ENCODE measurements around the gene CRACDL. TPM values are rescaled to one million over a fixed set of nuclear protein-coding genes. Genes with fewer than 3 reads are reported as not detected.

The CRACDL gene
- total RNA-seq, 5 donors from 2014 or later (not counting 1 experiment from before 2014, with no cell fraction given), result 0.23 to 2.0 (median 1.7) TPM

GRCh38 chr2:98775146-98775986 lies 160.7 kb downstream of the CRACDL start:
- DNase-seq (no peak), ATAC-seq (replicated peaks in 1 of 4) (no peak)
- POLR2A ChIA-PET, result no interaction called here
- Histone ChIP-seq H3K27me3 (replicated peaks in 1 of 2; ENCODE audit: control insufficient read depth in 2 of 2, extremely low read depth in 1 of 2, insufficient read depth in 2 of 2, low read length in 1 of 2) (no peaks in the 10 kb centered on the region), H3K9me3 (no peaks in the 10 kb centered on the region), H3K4me3 (ENCODE audit: control insufficient read depth in 1 of 2, extremely low read depth in 1 of 2, low read length in 1 of 2) (no peak overlapping the region), H3K27ac (ENCODE audit: low read length) (peak overlapping the region; percentile 95), H3K4me1 (ENCODE audit: control insufficient read depth in 1 of 2, extremely low read depth in 1 of 2, insufficient read depth in 2 of 2, low read length in 2 of 2) (peaks cover 32 to 54% of the 10 kb centered on the region in 2 experiments), H3K36me3 (ENCODE audit: control insufficient read depth in 2 of 2, extremely low read depth in 1 of 2, insufficient read depth in 1 of 2, low read length in 1 of 2) (no peaks in the 10 kb centered on the region)
- Mint-ChIP-seq H3K9me3 (no peaks in the 10 kb centered on the region), H3K4me1 (peaks cover 53 to 61% (median 60%) of the 10 kb centered on the region in 3 donors), H3K27me3 (no peaks in the 10 kb centered on the region), H3K36me3 (no peaks in the 10 kb centered on the region), H3K4me3 (no peak overlapping the region), H3K27ac (peak overlapping the region; percentile 99 to 100)
- CTCF ChIA-PET, result no interaction called here
- WGBS (ENCODE audit: insufficient coverage), result 96% methylated on average over 15 of the region's 20 CpGs

DNA sequence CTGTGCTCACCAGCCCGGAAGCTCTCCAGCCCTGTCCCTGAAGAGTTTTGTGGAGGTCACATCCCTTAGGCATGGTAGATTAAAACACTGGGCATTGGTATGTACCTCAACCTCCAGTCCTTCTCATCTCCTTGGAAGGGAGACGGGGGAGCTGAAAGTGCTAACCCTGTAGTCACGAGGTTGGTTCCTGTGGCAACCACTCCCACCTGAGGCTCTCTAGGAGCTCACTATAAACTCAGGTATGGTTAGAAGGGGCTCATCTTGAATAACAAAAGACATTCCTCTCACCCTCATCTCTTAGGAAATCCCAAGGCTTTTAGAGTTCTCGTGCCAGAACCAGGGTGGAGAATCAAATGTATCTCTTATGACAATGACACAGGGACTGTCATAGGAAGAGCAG lies 162.1 kb downstream of the CRACDL start:
- POLR2A ChIA-PET, result no interaction called here
- H3K27ac ChIP-seq (ENCODE audit: low read length), result peak overlapping the region; percentile 95
- Mint-ChIP-seq H3K4me3 (peak overlapping the region in 1 of 3 donors; percentile 83), H3K9me3 (no peaks in the 10 kb centered on the region), H3K27ac (peak overlapping the region; percentile 99 to 100), H3K27me3 (no peaks in the 10 kb centered on the region), H3K4me1 (peaks cover 68 to 75% (median 74%) of the 10 kb centered on the region in 3 donors), H3K36me3 (no peaks in the 10 kb centered on the region)
- H3K4me1 ChIP-seq (ENCODE audit: control insufficient read depth in 1 of 2, extremely low read depth in 1 of 2, insufficient read depth in 2 of 2, low read length in 2 of 2), result peaks cover 43 to 68% of the 10 kb centered on the region in 2 experiments
- DNase-seq (no peak), ATAC-seq (replicated peaks in 1 of 4) (no peak)
- H3K4me3 ChIP-seq (ENCODE audit: control insufficient read depth in 1 of 2, extremely low read depth in 1 of 2, low read length in 1 of 2), result no peak overlapping the region
- H3K36me3 ChIP-seq (ENCODE audit: control insufficient read depth in 2 of 2, extremely low read depth in 1 of 2, insufficient read depth in 1 of 2, low read length in 1 of 2), result no peaks in the 10 kb centered on the region
- CTCF ChIA-PET, result no interaction called here
- WGBS (ENCODE audit: insufficient coverage), result no CpG with 5 or more reads among the region's 4 CpGs
- H3K9me3 ChIP-seq, result no peaks in the 10 kb centered on the region
- no peaks in the 10 kb centered on the region for H3K27me3 ChIP-seq (replicated peaks in 1 of 2; ENCODE audit: control insufficient read depth in 2 of 2, extremely low read depth in 1 of 2, insufficient read depth in 2 of 2, low read length in 1 of 2)

DNA sequence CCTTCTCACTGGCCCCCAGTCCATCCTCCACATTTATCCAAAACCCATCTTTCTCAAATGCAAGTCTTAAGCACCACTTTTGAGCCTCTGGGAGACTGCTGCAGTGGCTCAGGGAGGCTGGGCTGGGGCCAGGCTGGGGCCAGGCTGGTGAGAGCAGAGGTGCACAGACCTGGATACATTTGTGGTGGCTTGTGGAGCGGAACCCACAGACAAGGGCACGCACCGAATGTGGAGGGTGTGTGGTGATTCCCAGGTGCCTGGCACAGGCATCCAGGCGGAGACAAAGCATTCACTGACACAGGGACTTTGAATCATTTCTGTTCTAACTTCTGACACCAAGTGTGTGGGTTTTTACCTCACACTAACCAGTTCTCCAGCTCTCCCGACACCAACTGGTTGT lies 162.9 kb downstream of the CRACDL start:
- ChIA-PET CTCF (no interaction called here), POLR2A (no interaction called here)
- H3K27me3 Mint-ChIP-seq, result no peaks in the 10 kb centered on the region
- 87% methylated on average over 3 of the region's 5 CpGs for WGBS (ENCODE audit: insufficient coverage)
- H3K9me3 Mint-ChIP-seq, result no peaks in the 10 kb centered on the region
- peaks cover 75 to 83% (median 82%) of the 10 kb centered on the region in 3 donors for H3K4me1 Mint-ChIP-seq
- Histone ChIP-seq H3K27me3 (replicated peaks in 1 of 2; ENCODE audit: control insufficient read depth in 2 of 2, extremely low read depth in 1 of 2, insufficient read depth in 2 of 2, low read length in 1 of 2) (no peaks in the 10 kb centered on the region), H3K4me1 (ENCODE audit: control insufficient read depth in 1 of 2, extremely low read depth in 1 of 2, insufficient read depth in 2 of 2, low read length in 2 of 2) (peaks cover 50 to 75% of the 10 kb centered on the region in 2 experiments), H3K36me3 (ENCODE audit: control insufficient read depth in 2 of 2, extremely low read depth in 1 of 2, insufficient read depth in 1 of 2, low read length in 1 of 2) (no peaks in the 10 kb centered on the region), H3K9me3 (no peaks in the 10 kb centered on the region), H3K27ac (ENCODE audit: low read length) (peak overlapping the region; percentile 95), H3K4me3 (ENCODE audit: control insufficient read depth in 1 of 2, extremely low read depth in 1 of 2, low read length in 1 of 2) (no peak overlapping the region)
- ATAC-seq (replicated peaks in 1 of 4) (no peak), DNase-seq (no peak)
- H3K27ac Mint-ChIP-seq, result peak overlapping the region; percentile 99 to 100
- no peaks in the 10 kb centered on the region for H3K36me3 Mint-ChIP-seq
- H3K4me3 Mint-ChIP-seq, result peak overlapping the region; percentile 83 to 98 (median 89)

- H3K4me1 ChIP-seq (ENCODE audit: control insufficient read depth in 1 of 2, extremely low read depth in 1 of 2, insufficient read depth in 2 of 2, low read length in 2 of 2), result peaks cover 54 to 82% of the 10 kb centered on the region in 2 experiments
- peaks cover 81 to 89% (median 88%) of the 10 kb centered on the region in 3 donors for H3K4me1 Mint-ChIP-seq
Measured at GRCh38 chr2:98772536-98772935, 163.5 kb downstream of the CRACDL start.

DNA sequence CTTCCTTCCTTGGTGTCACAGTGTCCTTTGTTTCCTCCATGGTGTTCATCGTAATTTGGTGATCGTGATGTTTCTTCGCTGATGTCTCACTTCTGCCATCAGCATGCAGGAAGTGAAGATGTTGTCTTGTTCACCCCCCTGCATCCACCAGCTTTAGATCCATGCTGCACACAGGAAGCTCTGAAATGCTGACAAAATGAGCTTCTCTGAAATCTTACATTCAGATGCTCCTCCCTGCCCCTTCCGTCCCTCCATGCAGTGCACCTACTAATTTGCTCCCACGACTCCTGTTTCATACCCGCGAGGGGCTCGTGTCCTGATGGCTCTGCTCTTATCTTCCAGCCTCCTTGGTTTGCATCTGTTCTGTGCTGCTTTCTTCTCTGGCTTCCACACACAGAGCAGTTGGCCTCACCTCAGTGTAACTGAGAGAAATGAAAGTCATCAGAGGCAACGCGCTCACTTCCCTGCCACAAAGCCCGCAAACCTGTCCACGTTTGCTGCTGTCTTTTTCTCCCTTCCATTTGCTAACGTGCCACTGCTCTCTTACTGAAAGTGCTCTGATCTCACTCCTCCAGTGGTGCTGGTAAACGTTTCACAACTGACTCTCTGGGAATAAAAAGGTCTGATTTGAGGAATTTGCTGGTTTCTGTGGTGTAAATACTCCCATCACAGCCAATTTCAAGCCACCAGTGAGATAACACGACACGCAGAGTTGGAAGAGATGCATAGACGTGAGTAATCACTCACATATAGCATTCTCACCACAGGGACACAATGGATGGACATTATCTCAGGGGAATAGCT lies 164.1 kb downstream of the CRACDL start:
- Histone ChIP-seq H3K4me1 (ENCODE audit: control insufficient read depth in 1 of 2, extremely low read depth in 1 of 2, insufficient read depth in 2 of 2, low read length in 2 of 2) (peaks cover 60 to 88% of the 10 kb centered on the region in 2 experiments), H3K9me3 (no peaks in the 10 kb centered on the region), H3K4me3 (ENCODE audit: control insufficient read depth in 1 of 2, extremely low read depth in 1 of 2, low read length in 1 of 2) (peak overlapping the region; percentile 52 to 62), H3K27me3 (replicated peaks in 1 of 2; ENCODE audit: control insufficient read depth in 2 of 2, extremely low read depth in 1 of 2, insufficient read depth in 2 of 2, low read length in 1 of 2) (no peaks in the 10 kb centered on the region), H3K36me3 (ENCODE audit: control insufficient read depth in 2 of 2, extremely low read depth in 1 of 2, insufficient read depth in 1 of 2, low read length in 1 of 2) (no peaks in the 10 kb centered on the region), H3K27ac (ENCODE audit: low read length) (peak overlapping the region; percentile 95)
- ChIA-PET POLR2A (interaction anchor here (0.6 to 1.3 kb wide), 10 partner anchors 12 to 119 kb away, joined by 3 to 8 read pairs (median 4); partner anchors contain the start of gene MGAT4A (in 1 of the 2)), CTCF (interaction anchor here (0.5 to 1.8 kb wide), 12 partner anchors 14 to 123 kb away, joined by 3 to 14 read pairs (median 5); partner anchors contain the start of gene MGAT4A (in 1 of the 2))
- 0% methylated on average over 8 of the region's 17 CpGs for WGBS (ENCODE audit: insufficient coverage)
- DNase-seq, result peak; percentile 52 to 90 (median 72)
- no peaks in the 10 kb centered on the region for H3K27me3 Mint-ChIP-seq
- H3K27ac Mint-ChIP-seq, result peak overlapping the region; percentile 99 to 100
- H3K4me3 Mint-ChIP-seq, result peak overlapping the region; percentile 83 to 98 (median 89)
- ATAC-seq (replicated peaks in 1 of 4), result peak; percentile 80 to 82 (median 81)
- H3K9me3 Mint-ChIP-seq, result no peaks in the 10 kb centered on the region
- peaks cover 83 to 93% (median 92%) of the 10 kb centered on the region in 3 donors for H3K4me1 Mint-ChIP-seq
- no peaks in the 10 kb centered on the region for H3K36me3 Mint-ChIP-seq

More at GRCh38 chr2:98772536-98772935, 163.5 kb downstream of the CRACDL start:
- Histone ChIP-seq H3K36me3 (ENCODE audit: control insufficient read depth in 2 of 2, extremely low read depth in 1 of 2, insufficient read depth in 1 of 2, low read length in 1 of 2) (no peaks in the 10 kb centered on the region), H3K9me3 (no peaks in the 10 kb centered on the region), H3K4me3 (ENCODE audit: control insufficient read depth in 1 of 2, extremely low read depth in 1 of 2, low read length in 1 of 2) (peak overlapping the region; percentile 52 to 62), H3K27me3 (replicated peaks in 1 of 2; ENCODE audit: control insufficient read depth in 2 of 2, extremely low read depth in 1 of 2, insufficient read depth in 2 of 2, low read length in 1 of 2) (no peaks in the 10 kb centered on the region), H3K27ac (ENCODE audit: low read length) (peak overlapping the region; percentile 95)
- ChIA-PET CTCF (interaction anchor here in 1 of 2 donors (0.5 kb wide), 1 partner anchor 62 kb away, joined by 6 read pairs; no protein-coding TSS in a partner anchor), POLR2A (interaction anchor here in 1 of 2 donors (0.6 kb wide), 1 partner anchor 12 kb away, joined by 3 read pairs; no protein-coding TSS in a partner anchor)
- no peaks in the 10 kb centered on the region for H3K36me3 Mint-ChIP-seq
- H3K27me3 Mint-ChIP-seq, result no peaks in the 10 kb centered on the region
- no peak for ATAC-seq (replicated peaks in 1 of 4)
- 87% methylated on average over 8 of the region's 8 CpGs for WGBS (ENCODE audit: insufficient coverage)
- H3K9me3 Mint-ChIP-seq, result no peaks in the 10 kb centered on the region
- H3K27ac Mint-ChIP-seq, result peak overlapping the region; percentile 99 to 100
- DNase-seq, result no peak
- H3K4me3 Mint-ChIP-seq, result peak overlapping the region; percentile 83 to 98 (median 89)

DNA sequence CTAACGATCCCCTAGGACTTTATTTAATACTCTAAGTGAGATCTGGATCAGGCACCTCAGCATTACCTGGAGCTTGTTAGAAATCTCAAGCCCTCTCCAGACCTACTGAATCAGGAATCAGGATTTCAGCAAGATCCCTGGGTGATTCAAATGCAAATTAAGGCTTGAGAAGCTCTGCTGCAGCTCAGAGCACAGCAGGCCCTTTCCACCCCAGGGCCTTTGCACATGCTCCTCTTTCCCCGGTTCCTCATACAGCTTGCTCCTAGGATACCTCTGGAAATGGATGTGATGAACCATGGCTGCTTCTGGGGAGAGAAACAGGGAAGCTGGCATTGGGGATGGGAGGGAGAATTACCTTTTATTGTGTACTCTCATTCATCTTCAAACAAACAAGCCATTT lies 164.8 kb downstream of the CRACDL start:
- Mint-ChIP-seq H3K4me1 (peaks cover 90 to 97% (median 96%) of the 10 kb centered on the region in 3 donors), H3K36me3 (no peaks in the 10 kb centered on the region), H3K9me3 (no peaks in the 10 kb centered on the region), H3K4me3 (peak overlapping the region; percentile 83 to 98 (median 89)), H3K27me3 (no peaks in the 10 kb centered on the region), H3K27ac (peak overlapping the region; percentile 99 to 100)
- H3K36me3 ChIP-seq (ENCODE audit: control insufficient read depth in 2 of 2, extremely low read depth in 1 of 2, insufficient read depth in 1 of 2, low read length in 1 of 2), result no peaks in the 10 kb centered on the region
- H3K4me3 ChIP-seq (ENCODE audit: control insufficient read depth in 1 of 2, extremely low read depth in 1 of 2, low read length in 1 of 2), result peak overlapping the region; percentile 46 to 52
- WGBS (ENCODE audit: insufficient coverage), result no CpG with 5 or more reads among the region's 2 CpGs
- H3K27ac ChIP-seq (ENCODE audit: low read length), result peak overlapping the region; percentile 95
- H3K4me1 ChIP-seq (ENCODE audit: control insufficient read depth in 1 of 2, extremely low read depth in 1 of 2, insufficient read depth in 2 of 2, low read length in 2 of 2), result peaks cover 64 to 94% of the 10 kb centered on the region in 2 experiments
- no peaks in the 10 kb centered on the region for H3K27me3 ChIP-seq (replicated peaks in 1 of 2; ENCODE audit: control insufficient read depth in 2 of 2, extremely low read depth in 1 of 2, insufficient read depth in 2 of 2, low read length in 1 of 2)
- ChIA-PET CTCF (interaction anchor here (0.7 to 1.8 kb wide), 15 partner anchors 10 to 122 kb away, joined by 3 to 14 read pairs (median 4); partner anchors contain the start of gene MGAT4A (in 1 of the 2)), POLR2A (interaction anchor here (0.6 to 1.3 kb wide), 10 partner anchors 11 to 324 kb away, joined by 3 to 8 read pairs (median 4); partner anchors contain the start of gene MGAT4A (in 1 of the 2))
- peak in 2 of 35 experiments; percentile 21 to 30 for DNase-seq
- no peaks in the 10 kb centered on the region for H3K9me3 ChIP-seq
- peak in 1 of 4 experiments; percentile 0 for ATAC-seq (replicated peaks in 1 of 4)

Data from T-cell (primary cell).